GM18502 (cell line): ENCODE measurements around the gene MOV10L1.

Experiments used
- ATAC-seq: cut with Tn5 transposase; IDR thresholded peaks from one replicate; pipeline ENCODE4 v1.9.1; 2021; ENCODE audit warnings: mild to moderate bottlenecking; ENCODE audit not compliant: unreplicated experiment, poor library complexity

Gene MOV10L1

DNA sequence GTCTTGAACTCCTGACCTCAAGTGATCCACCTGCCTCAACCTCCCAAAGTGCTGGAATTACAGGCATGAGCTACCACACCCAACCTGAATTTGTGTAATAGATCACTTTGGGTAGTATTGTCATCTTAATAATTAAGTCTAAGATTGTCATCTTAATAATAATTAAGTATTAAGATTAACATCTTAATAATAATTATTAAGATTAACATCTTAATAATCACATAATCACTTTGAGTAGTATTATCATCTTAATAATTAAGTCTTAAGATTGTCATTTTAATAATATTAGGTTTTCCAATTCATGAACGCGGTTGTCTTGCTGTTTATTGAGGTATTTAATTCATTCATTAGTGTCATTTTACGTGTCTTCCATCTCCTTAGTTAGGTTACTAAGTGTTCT lies 8.2 kb downstream of the MOV10L1 start:
- no peak for ATAC-seq

DNA sequence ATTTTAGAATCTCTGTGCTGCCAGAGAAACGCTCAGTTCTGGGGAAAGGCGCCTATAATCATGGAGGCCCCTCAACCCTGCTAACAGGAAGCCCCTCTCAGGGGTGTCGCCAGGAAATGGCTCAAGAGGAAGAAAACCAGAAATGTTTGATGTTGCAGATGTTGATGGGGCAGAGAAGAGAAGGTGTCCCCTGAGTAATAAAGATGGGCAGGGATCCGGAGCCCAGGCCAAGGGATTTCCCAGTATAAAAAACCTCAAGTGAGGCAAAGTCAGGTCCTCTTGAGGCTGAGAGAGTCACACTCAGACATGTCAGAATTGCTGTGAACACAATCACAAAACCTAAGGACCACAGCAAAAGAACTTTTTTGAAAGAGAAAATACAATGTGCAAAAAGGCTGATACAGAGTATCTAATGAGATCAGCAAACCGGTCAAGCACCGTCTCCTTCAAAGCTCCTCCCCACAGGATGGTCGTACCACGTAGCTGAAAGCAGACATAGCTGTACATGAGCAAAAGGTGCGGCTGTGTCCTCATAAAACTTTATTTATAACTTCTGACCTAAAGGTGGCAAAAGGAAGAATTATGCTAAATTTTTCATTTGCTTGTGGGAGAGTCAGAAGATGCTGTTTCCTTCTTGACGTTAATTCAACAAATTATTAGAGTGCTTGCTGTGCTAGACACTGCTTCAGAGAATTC lies 12.2 kb downstream of the MOV10L1 start:
- ATAC-seq: no peak

DNA sequence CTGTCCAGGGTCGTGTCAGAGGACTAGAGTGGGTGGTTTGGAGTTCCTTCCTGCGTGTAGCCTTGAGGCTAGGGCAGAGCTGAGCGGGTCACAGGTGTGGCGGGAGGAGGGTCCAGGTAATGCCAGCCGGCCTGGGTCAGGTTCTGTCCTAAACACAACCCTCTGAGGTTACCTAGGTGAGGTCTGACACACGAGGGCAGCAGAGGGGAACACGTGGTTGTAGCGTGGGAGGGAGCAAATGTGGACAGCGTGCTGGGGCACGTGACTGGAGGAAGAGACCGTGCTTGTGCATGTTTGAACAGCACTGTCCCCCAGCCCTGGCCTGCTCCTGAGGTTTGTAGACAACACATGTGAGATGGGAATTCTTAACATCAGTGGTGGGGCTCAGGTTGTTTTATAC lies 13.1 kb downstream of the MOV10L1 start:
- ATAC-seq: no peak

DNA sequence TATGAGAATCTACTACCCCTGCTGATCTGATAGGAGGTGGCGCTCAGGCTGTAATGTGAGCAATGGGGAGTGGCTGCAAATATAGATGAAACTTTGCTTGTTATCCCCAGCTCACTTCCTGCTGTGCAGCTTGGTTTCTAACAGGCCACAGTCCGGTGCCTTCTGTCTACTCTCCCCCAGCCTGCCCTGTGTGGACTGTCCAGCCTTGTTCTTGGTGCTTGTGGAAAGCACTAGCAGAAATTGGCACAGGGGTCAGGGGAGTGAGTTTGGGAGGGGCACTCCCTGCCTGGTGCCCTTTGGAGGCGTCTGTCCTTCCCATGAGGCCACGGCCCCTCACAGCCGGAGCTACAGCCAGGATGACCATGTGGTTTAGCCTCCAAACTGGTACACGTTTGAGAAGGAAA lies 14.3 kb downstream of the MOV10L1 start:
- ATAC-seq: no peak

DNA sequence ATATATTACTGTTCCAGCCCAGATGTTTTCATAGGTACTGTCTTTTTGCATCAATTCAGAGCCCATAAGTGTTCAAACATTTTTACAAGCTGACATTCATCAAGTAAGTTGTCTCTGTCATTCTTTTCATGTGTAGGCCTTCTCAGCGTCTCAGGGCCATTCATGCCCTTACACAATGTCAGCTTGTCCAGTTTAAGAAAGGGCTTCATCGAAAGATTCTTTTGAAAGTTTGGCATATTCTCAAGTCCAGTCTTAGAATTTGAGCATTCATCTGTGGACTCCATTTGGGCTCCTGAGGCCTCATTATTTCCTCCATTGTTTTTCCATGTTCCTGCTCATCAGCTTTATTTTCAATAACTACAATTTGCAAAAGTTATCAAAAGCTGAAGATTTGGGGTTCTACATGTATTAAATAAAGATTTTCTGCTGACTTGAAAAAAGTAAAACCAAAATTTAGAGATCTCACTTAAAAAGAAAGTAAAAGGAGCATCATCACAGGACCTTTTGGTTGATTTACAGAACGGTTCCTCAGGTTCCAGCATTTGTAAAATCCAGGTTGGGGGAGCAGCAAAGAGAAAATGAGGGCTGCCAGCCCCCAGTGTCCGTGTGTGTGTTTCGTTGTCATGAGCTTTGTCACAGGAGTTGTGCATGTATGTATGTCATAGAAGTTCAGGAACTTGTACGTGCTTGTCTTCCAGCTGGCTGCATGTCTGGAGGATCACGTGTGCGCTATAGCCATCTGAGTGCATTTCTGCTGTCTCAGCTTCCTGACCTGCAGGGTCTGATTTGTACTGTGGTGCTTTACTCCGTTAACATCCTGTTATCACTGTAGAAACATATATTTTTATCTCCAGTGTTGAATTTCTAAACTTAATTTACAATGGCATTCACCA lies 15.6 kb downstream of the MOV10L1 start:
- no peak for ATAC-seq

DNA sequence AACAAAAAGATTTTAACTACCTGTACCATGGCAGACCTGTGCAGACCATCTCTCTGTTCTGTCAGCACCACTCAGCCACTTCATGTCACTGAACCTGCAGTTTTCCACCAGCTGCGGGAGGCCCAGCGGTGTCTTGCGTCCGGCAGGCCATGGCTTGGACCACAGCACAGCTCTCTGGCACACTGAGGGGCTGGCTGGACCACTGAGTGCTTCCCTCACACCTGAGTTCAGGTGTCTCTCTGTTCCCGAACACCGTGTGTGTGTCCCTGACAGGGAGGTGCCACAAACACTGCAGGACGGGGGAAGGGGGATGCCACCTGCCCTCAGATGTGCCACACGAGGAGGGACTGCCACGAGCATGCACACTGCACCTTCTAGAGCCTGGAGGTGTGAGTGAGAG lies 17.7 kb downstream of the MOV10L1 start:
- ATAC-seq: no peak

DNA sequence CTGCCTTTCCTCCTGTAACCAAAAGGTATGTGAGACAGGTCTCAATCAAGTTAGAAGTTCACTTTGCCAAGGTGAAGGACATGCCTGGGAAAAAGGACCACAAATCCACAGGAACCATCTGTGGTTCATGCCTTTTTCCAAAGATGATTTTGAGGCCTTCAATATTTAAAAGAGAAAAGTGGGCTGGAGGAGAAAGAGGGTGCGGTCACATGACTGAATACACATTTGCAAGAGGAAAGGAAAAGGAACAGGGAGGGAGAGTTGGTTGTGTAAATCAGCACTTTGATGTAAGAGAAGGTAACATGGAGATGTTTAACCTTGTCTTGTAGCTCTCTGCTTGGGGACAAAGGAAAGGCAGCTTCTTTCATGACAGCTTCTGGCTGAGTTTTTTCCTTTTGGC lies 21.2 kb downstream of the MOV10L1 start:
- no peak for ATAC-seq

DNA sequence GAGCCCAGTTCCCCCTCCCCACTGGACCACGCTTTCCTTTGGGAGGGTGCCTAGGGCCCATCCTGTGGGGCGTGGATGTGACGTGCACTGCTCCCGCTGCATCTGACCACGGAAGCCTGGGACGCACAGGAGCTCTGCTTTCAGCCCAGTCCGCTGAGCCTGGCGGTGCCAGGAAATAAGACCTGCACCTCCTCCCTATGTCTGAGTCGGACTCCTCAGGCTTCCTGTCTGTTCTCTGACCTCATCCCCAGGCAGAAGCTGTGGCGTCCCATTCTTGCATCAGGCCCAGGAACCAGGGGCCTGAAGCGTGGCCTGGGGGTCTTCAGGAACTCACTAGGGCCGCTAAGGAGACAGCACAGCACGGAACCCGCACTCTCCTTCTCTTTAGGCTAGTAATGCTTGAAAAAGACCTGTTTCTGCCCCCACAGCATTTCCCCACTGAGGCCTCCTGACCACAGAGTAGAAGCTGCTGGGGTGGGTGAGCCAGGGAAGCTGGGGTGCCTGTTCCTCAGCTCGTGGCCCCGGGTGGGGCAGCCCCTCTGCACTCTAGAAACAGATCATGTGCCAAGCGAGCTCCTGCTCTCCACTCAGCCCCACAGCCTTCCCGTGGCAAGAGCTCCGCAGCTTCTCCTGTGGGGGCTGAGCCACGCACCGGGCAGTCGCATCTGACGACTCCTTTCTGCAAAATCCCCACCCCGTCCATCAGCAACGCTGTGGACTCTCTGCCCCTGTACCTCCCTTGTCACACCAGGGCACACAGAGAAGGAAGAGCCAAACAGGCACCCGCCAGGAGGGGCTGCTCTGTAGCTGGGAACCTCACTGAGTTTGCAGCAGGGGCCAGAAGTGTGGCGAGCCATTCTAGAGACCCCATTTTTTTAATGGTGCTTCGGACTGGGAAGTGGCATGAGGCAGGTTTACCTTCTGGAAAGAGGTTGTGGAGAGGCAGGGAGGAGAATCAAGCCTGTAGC lies 22.6 kb downstream of the MOV10L1 start:
- ATAC-seq: no peak

DNA sequence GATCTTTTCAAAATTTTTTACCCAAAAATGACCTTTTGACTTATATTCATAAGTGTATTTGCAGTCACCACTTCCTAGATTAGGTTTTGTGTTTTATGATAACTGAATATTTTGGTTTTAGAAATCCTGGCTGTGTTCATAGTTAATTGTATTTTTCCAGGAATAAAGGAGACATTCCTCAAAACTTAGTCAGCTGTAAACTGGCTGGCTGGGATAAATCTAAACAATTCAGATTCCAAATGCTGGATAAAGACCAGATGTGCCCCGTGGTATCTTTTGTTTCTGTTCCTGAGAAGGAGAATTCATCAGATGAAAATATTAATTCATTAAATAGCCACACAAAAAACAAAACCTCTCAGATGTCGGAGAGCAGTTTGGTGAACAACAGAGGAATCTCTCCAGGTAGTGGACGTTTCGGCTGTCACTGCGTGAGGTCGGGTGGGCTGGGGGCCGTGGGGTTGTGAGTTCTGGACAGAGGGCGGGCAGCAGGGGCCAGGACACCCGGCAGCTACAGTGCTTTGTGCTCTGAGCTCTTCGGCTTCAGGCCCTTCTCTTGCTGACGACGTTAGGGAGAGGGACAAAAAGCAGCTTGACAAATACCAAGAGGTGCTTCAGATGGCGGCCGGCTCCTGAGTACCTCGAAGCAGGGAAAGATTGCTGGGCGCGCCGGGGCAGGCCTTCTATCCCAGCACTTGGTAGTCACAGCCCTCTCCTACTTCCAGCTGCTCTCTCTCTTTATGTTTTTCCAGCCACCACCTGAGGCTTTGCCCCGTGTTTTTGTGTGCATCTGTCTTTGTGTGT lies 24.6 kb downstream of the MOV10L1 start:
- no peak for ATAC-seq

DNA sequence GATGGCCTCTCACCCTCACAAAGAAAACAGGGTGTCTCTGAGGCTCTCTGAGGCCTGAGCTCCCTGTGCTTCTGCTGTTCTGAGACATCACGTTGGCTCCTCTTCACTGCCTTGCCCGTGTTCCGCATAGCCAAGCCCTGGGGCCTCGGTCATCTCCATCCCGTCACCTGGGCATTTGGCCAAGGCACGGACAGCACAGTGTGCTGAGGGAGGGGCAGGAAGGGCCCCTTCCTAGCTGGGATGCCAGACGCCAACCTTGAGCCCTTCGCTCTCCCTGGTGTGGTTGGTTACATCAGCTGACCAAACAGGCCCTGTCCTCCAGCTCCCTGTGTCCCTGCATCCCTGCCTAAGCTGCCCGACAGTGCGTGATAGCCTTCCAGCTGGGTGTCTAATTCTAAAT lies 25.9 kb downstream of the MOV10L1 start:
- ATAC-seq: no peak

DNA sequence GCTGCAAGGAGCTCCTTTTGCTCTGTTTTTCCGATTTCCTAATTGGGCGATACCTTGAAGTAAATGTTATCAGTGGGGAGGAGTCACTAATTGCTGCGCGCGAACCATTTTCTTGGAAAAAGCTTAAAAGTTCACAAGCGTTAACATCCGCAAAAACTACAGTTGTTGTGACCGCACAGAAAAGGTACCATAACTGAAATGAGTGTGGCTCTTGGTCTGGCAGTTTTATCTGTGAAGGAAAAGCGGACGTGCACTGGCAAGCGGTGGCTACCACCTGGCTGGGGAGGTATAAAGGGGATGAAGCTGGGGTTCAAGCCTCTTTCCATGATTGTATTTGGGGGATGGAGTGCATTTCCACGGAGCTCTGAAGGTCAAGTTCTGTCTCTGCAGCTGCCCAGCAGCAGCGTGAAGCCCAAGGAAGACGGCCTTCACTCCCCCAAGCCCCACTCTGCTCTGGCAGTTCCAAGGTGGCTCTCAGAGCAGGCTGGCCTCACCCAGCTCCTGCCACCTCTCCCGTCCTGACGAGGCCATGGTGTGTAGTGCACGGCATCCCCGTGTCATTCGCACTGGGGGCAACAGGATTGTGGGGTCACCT lies 27.5 kb downstream of the MOV10L1 start:
- ATAC-seq: no peak

DNA sequence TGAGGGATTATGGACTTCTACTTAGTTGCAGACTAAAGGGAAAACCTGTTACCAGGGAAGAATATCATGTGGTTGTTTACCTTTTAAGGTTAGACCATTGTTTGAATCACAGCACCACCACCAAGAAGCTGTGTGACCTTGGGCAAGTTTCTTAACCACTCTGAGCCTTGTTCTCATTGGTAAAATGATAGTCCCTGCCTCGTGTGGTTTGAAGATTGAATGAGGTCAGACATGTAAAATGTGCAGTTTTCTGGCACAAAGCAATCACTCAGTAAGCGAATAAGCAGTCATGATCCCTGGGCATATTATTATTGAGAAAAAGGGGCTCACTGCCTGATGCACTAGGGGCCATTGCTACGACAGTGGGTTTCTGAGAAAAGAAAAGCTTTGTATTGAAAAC lies 28.3 kb downstream of the MOV10L1 start:
- no peak for ATAC-seq

DNA sequence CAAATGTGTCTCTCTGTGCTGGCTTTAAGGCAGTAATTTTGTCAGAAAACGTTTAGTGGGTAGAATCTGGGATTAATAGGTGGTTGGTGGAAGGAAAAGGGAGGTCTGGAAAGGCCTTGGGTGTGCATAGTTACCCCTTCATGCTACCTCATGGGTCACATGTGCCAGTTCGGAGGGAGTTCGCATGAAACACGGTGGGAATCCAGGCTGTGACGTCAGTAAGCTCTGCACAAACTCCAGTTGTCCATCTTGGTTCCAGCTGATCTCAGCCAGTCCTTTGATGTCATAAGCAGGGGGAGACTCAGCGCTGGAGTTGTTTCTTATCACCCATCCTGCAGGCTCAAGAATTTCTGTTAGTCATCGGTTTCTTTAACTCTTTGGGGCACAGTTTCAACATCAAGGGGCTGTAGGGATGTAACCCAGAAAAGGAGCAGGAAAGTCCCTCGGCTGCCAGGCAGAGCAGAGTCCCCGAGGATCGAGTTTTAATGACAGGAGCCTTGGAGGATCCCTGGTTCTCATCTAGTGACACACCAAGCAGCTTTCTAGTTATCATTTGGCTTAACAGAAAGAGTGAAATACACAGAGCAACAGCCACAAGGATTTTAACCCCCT lies 28.9 kb downstream of the MOV10L1 start:
- no peak for ATAC-seq

DNA sequence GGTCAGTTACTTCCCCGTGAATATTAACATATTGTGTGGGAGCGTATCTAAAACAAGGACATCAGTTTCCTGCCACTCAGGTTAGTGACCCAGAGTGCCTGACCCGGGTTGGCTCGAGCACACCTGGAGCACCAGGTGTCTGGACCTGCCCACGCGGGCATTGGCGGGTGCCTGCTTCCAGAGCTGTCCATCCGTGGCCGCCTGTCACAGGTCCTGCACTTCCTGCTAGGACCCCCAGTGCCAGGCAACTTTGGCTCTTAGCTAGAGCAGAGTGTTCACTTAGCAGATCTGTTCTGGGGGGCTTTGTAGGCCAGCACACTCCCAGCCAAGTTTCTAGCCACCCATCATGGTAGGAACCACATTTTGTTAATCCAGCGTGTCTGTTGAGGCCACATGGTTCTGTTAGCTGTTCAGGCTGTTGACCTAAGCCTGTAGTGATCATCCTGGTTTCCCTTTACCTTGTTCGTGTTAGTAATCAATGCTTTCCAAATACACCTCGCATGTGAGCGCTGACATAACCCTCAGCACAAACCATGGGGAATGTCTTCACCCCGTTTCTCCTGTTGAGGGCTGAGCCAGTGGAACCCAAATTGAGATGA lies 29.5 kb downstream of the MOV10L1 start:
- ATAC-seq: no peak

DNA sequence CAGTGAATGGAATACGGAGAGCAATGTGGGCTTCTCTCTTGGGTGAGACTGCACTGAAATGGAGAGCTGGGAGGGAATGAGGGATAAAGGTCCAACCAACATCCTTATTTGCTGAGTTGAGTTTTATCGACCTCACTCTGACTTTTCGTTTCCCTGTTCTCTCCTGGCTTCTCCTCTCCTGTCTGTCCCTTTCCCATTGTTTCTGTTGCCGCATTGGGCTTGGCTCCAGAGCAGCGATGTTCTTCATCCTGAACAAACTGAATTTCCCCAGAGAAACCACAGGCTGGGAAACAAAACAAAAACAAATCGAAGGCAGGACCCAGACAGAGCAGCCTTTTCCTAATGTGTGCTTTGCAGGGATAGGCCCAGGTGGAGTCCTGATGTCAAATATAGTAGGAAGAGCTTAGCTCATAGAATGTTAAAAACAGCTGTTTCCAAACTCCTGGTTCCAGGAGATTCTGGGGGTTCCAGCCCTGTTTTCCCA lies 30.0 kb downstream of the MOV10L1 start:
- no peak for ATAC-seq

DNA sequence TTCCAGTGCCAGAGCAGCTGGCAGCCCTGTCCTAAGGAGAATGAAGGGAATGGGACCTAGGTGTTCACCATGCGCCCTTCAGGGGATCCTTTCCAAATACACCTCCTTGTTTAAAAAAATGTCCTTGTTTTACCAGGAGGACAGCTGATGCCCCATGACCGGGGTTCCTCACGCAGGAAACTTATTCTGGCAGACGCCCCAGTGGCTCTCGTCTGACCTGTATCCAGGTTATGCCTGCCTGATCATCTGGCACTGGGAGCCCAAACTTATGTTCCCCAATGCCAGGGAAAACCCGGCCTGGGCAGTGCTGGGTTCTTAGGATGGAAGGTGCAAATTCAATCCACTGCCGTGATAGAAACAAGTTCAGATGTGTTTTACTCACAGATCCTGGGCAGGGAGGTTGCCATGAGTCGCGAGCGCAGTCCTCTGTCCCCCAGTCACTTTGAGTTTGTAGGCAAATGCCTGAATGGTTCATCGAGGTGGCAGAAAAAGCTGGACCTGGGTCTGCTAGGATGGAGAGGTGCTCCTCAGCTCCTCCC lies 31.5 kb downstream of the MOV10L1 start:
- no peak for ATAC-seq

DNA sequence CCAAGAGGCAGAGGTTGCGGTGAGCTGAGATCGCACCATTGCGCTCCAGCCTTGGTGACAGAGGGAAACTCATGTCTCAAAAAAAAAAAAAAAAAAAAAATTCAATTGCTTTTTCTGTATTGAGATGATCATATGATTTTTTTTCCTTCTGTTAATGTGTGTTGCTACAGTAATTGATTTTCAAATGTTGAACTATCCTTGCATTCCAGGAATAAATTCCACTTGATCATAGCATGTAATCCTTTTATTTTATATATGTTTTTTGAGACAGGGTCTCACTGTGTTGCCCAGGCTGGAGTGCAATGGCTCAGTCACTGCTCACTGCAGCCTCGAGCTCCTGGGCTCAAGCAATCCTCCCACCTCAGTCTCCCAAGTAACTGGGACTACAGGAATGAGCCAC lies 33.3 kb downstream of the MOV10L1 start:
- ATAC-seq: no peak

DNA sequence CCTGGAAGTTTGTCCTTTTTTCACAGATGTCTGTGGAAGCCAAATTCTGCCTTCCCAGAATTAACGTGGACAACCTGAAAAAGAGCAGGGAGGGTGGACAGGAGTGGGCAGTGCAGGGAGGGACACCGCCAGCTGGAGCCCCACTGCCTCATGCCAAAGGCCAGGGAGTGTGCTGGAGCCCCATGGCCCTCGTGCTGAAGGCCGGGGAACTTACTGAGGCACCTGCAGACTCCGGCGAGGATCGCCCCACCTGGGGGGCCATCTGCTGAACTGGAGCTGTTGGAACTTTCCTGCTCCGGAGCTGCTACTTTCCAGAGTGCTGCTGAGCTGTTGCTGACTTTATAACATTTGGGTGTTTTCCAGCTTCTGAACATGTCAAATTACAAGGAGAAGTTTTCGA lies 35.2 kb downstream of the MOV10L1 start:
- ATAC-seq: no peak
